Astrocyte of the spinal cord (primary cell): ENCODE measurements around the gene PDE6B.
"Not testable (repeated sequence)": the region's sequence is repeated elsewhere in the genome, so short reads cannot be mapped to it uniquely, and the experiment has no call there.

Experiments
- DNase-seq: peaks from one replicate; pipeline ENCODE4 v3.0.0; 2011; ENCODE audit warnings: low read depth, low spot score
- H3K4me3 ChIP-seq: 2 replicates; pipeline ENCODE4 v1.5.1; 2011; ENCODE audit warnings: low read depth, mild to moderate bottlenecking, low read length, moderate library complexity
- CTCF ChIP-seq: IDR thresholded peaks from 2 replicates; pipeline ENCODE4 v1.5.1; 2012; ENCODE audit warnings: low read depth, mild to moderate bottlenecking, low read length, inconsistent platforms
- in situ Hi-C: cut with HindIII; loops from 2 replicates; pipeline ENCODE4 v1.10.0; 2017; ENCODE audit warnings: low sequenced_read_pairs

PDE6B gene

DNA sequence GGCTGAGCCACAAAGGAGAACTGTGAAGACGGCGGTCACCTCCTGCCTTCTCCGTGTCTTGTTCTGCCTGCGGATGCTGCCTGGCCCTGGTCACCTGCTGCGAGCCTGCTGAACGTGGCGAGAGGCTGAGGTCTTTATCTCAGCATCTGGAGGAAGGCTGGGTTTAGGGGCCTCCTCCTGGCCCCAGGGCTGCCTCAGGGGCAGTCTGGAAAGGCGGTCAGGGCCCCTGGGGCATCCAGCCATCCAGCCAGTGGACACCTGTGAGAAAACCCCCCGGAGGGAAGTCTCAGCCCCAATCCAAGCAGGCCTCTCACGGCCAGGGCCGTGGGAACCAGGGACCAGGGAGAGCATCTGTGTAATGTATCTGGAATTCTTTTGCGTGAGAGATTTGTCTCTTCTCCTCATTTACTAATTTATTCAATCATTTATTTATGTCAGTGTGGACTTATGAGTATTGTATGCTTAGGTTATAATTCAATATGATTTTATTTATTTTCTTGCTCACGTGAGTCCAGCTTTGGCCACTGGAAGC is 11.3 kb downstream of the PDE6B start:
- TF ChIP-seq CTCF: no peak
- in situ Hi-C loops: no loop called here
- DNase-seq: no peak

DNA sequence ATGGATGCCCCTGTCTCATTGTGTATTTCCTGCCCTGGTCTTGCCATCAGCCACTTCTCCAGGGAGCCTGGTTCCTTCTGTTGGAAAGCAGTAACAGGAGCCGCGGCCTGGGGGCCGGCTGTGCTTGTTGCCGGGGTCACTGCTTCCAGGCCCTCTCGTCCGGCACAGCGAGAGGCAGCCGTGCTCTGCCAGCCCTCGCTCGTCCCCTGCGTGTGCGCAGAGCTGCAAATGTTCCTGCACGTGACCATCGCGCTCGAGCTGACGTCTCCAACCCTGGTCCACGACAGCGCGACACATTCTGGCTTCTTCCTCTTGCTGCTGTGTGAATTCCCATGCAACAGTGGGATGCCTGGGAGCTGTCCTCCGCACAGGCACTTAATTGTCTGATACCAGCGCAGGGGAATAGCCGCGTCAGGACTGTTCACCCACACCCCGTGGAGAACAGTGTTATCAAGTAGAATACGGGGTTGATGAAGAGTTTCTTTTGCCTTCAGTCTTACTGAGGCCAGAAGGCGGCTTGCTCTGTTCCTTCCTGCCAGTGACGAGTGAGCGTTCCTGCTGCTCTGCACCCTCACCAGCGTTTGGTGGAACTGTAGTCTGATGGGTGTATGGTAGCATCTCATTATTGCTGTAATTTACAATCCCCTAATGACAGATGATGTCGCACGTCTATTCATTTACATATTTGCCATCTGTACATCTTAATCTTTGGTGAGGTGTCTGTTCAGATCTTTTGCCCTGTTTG is 12.3 kb downstream of the PDE6B start:
- in situ Hi-C loops: no loop called here
- TF ChIP-seq CTCF: no peak
- no peak for DNase-seq
- no peak overlapping the region for H3K4me3 ChIP-seq

More for the DNA sequence above, 11.3 kb downstream of the PDE6B start:
- no peak overlapping the region for H3K4me3 ChIP-seq

- in situ Hi-C loops, H3K4me3 ChIP-seq, DNase-seq: not testable (repeated sequence)
These were observed 17.0 kb downstream of the PDE6B start for GRCh38 chr4:642366-642765.

DNA sequence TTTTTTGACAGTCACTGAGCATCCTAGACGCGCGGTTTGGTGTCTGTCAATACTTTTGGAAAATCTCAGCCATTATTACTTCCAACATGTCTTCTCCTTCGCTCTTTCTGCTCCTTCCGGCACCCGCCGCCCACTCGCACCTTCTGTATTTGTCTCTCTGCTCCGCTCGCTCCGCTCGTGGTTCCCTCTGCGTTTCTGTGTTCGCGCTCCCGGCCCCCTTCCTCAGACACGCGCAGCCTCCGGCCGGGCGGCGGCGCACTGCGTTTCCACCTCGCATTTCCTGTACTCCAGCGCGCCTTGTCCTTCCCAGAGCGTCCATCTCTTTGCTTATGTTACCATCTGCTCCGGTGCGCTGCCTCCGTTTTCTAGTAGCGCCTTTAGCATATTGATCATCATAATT is 21.1 kb downstream of the PDE6B start:
- H3K4me3 ChIP-seq: no peak overlapping the region
- in situ Hi-C loops: no loop called here
- no peak for TF ChIP-seq CTCF
- DNase-seq: no peak

GRCh38 chr4:647481-647880 is 22.1 kb downstream of the PDE6B start:
- DNase-seq: no peak
- no peak overlapping the region for H3K4me3 ChIP-seq
- TF ChIP-seq CTCF: no peak
- in situ Hi-C loops: no loop called here

- no peak for DNase-seq
- TF ChIP-seq CTCF: no peak
- in situ Hi-C loops: no loop called here
- no peak overlapping the region for H3K4me3 ChIP-seq
These were observed 23.4 kb downstream of the PDE6B start for GRCh38 chr4:648579-649292.

DNA sequence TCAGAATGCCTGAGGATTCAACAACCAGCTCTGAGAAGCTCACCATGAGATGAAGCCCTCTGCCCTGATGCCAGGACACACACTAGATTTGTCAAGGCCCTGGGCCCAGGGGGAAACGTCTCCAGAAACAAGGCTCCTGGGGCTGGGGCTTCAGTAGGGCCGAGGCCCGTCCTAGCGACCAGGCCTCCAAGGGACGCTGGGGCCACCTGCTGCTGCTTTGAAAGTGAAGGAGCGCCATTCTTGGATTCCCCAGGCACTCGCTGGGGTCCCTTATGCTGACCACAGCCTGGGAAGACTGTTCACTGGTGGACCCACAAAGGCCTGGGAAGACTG is 23.9 kb downstream of the PDE6B start:
- DNase-seq: no peak
- no peak overlapping the region for H3K4me3 ChIP-seq
- no peak for TF ChIP-seq CTCF
- in situ Hi-C loops: no loop called here
